Endothelial cell of umbilical vein (primary cell): ENCODE data around the gene DMD.

Experiments used
- EZH2 ChIP-seq: IDR thresholded peaks from 2 replicates; pipeline ENCODE4 v1.6.1; 2012; ENCODE audit warnings: borderline replicate concordance, low read depth, mild to moderate bottlenecking, moderate library complexity, low read length, inconsistent platforms; ENCODE audit not compliant: severe bottlenecking
- FOS ChIP-seq: IDR thresholded peaks from 2 replicates; pipeline ENCODE4 v1.6.1; 2011; ENCODE audit warnings: mild to moderate bottlenecking, low read length, moderate library complexity, borderline replicate concordance; ENCODE audit not compliant: insufficient read depth
- GATA2 ChIP-seq: IDR thresholded peaks from 2 replicates; pipeline ENCODE4 v1.7.0; 2011; ENCODE audit warnings: low read depth, mild to moderate bottlenecking, moderate library complexity, mixed read lengths, low read length; ENCODE audit not compliant: insufficient read length, insufficient read depth
- JUN ChIP-seq: IDR thresholded peaks from 2 replicates; pipeline ENCODE4 v1.6.1; 2011; ENCODE audit warnings: borderline replicate concordance, low read depth; ENCODE audit not compliant: insufficient read length, insufficient read depth
- MAX ChIP-seq: IDR thresholded peaks from 2 replicates; pipeline ENCODE4 v1.6.1; 2011; ENCODE audit not compliant: insufficient read depth, insufficient read length
- MYC ChIP-seq: IDR thresholded peaks from one replicate; pipeline ENCODE4 v1.6.1; 2011; ENCODE audit warnings: mild to moderate bottlenecking, low read depth, low read length
- POLR2A ChIP-seq: IDR thresholded peaks from 2 replicates; pipeline ENCODE4 v1.6.1; 2012; ENCODE audit warnings: low read depth, mild to moderate bottlenecking, control low read depth, low read length
- POLR2AphosphoS5 ChIP-seq: IDR thresholded peaks from 2 replicates; pipeline ENCODE4 v1.6.1; 2012; ENCODE audit warnings: low read depth, mild to moderate bottlenecking, control low read depth, low read length, moderate library complexity; ENCODE audit not compliant: insufficient read depth
- TF ChIP-seq, protein P1 (sequence below), 2 donors: IDR thresholded peaks; 1 replicate in 1 of 2; 2 replicates in 1 of 2; pipeline ENCODE4 v1.5.1; 2011; ENCODE audit warnings: low read length in 2 of 2, mild to moderate bottlenecking in 2 of 2, moderate library complexity in 2 of 2, control low read depth in 1 of 2, inconsistent platforms in 1 of 2, low read depth in 1 of 2; ENCODE audit not compliant: insufficient read depth in 1 of 2; ENCODE audit errors: extremely low read depth in 1 of 2

- TF ChIP-seq, protein P1, sequence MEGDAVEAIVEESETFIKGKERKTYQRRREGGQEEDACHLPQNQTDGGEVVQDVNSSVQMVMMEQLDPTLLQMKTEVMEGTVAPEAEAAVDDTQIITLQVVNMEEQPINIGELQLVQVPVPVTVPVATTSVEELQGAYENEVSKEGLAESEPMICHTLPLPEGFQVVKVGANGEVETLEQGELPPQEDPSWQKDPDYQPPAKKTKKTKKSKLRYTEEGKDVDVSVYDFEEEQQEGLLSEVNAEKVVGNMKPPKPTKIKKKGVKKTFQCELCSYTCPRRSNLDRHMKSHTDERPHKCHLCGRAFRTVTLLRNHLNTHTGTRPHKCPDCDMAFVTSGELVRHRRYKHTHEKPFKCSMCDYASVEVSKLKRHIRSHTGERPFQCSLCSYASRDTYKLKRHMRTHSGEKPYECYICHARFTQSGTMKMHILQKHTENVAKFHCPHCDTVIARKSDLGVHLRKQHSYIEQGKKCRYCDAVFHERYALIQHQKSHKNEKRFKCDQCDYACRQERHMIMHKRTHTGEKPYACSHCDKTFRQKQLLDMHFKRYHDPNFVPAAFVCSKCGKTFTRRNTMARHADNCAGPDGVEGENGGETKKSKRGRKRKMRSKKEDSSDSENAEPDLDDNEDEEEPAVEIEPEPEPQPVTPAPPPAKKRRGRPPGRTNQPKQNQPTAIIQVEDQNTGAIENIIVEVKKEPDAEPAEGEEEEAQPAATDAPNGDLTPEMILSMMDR (IDR thresholded peaks at IDR 0.05; ENCODE audit: extremely low read depth in 1 of 2, insufficient read depth in 1 of 2, low read depth in 1 of 2, low read length in 2 of 2): no peak
- TF ChIP-seq POLR2AphosphoS5 (no peak), POLR2A (no peak), EZH2 (no peak), MYC (no peak), JUN (no peak), MAX (no peak), GATA2 (no peak), FOS (no peak)
Measured at GRCh38 chrX:33204889-33205288, 6.5 kb downstream of the DMD start.
